ENCODE data around the gene DNAH10. TPM values are rescaled to one million over a fixed set of nuclear protein-coding genes. Genes with fewer than 3 reads are reported as not detected.

The DNAH10 gene
- total RNA-seq, 2 experiments from 2014 or later: 0.38 to 0.43 TPM

GRCh38 chr12:123794027-123794426, 31.9 kb downstream of the DNAH10 start:
- no peaks in the 10 kb centered on the region for H3K4me1 Mint-ChIP-seq (ENCODE audit: low read depth)
- DNase-seq: no peak
- no peaks in the 10 kb centered on the region for H3K27me3 Mint-ChIP-seq
- no peaks in the 10 kb centered on the region for H3K36me3 Mint-ChIP-seq (ENCODE audit: low read depth)
- no peak overlapping the region for H3K27ac Mint-ChIP-seq
- ChIA-PET CTCF (no interaction called here), POLR2A (no interaction called here)
- ATAC-seq: no peak
- H3K9me3 Mint-ChIP-seq: no peaks in the 10 kb centered on the region
- no peak overlapping the region for H3K4me3 Mint-ChIP-seq
- TF ChIP-seq CTCF (IDR thresholded peaks at IDR 0.05): no peak
- intact Hi-C loops (cut with micrococcal nuclease): no loop called here

GRCh38 chr12:123798518-123798917, 36.4 kb downstream of the DNAH10 start:
- no peak for TF ChIP-seq CTCF (IDR thresholded peaks at IDR 0.05)
- DNase-seq (no peak), ATAC-seq (no peak)
- ChIA-PET CTCF (no interaction called here), POLR2A (no interaction called here)
- intact Hi-C loops (cut with micrococcal nuclease): no loop called here
- Mint-ChIP-seq H3K4me3 (no peak overlapping the region), H3K27ac (no peak overlapping the region), H3K4me1 (ENCODE audit: low read depth) (no peaks in the 10 kb centered on the region), H3K27me3 (no peaks in the 10 kb centered on the region), H3K36me3 (ENCODE audit: low read depth) (no peaks in the 10 kb centered on the region), H3K9me3 (no peaks in the 10 kb centered on the region)

- H3K4me3 Mint-ChIP-seq: no peak overlapping the region
- no peaks in the 10 kb centered on the region for H3K9me3 Mint-ChIP-seq
- no peak overlapping the region for H3K27ac Mint-ChIP-seq
- DNase-seq: no peak
- POLR2A ChIA-PET: no interaction called here
- intact Hi-C loops (cut with micrococcal nuclease): no loop called here
- H3K36me3 Mint-ChIP-seq (ENCODE audit: low read depth): no peaks in the 10 kb centered on the region
- ATAC-seq: no peak
- H3K4me1 Mint-ChIP-seq (ENCODE audit: low read depth): no peaks in the 10 kb centered on the region
- CTCF ChIA-PET: no interaction called here
- TF ChIP-seq CTCF (IDR thresholded peaks at IDR 0.05): no peak
- H3K27me3 Mint-ChIP-seq: no peaks in the 10 kb centered on the region
Measured at GRCh38 chr12:123799227-123799626, 37.1 kb downstream of the DNAH10 start.

- Mint-ChIP-seq H3K27me3 (no peaks in the 10 kb centered on the region), H3K36me3 (ENCODE audit: low read depth) (no peaks in the 10 kb centered on the region), H3K27ac (no peak overlapping the region), H3K9me3 (no peaks in the 10 kb centered on the region), H3K4me1 (ENCODE audit: low read depth) (no peaks in the 10 kb centered on the region), H3K4me3 (no peak overlapping the region)
- ATAC-seq (no peak), DNase-seq (no peak)
- POLR2A ChIA-PET: no interaction called here
- intact Hi-C loops (cut with micrococcal nuclease): no loop called here
- peak; percentile 42 for TF ChIP-seq CTCF (IDR thresholded peaks at IDR 0.05)
- CTCF ChIA-PET: interaction anchor here (1.2 kb wide), 1 partner anchor 41 kb away, joined by 5 read pairs; no protein-coding TSS in a partner anchor
Measured at GRCh38 chr12:123801573-123802178, 39.6 kb downstream of the DNAH10 start.

GRCh38 chr12:123805173-123805572, 43.1 kb downstream of the DNAH10 start:
- TF ChIP-seq CTCF (IDR thresholded peaks at IDR 0.05): no peak
- no peak for ATAC-seq
- no peaks in the 10 kb centered on the region for H3K36me3 Mint-ChIP-seq (ENCODE audit: low read depth)
- H3K27ac Mint-ChIP-seq: no peak overlapping the region
- H3K27me3 Mint-ChIP-seq: peaks cover 9% of the 10 kb centered on the region
- CTCF ChIA-PET: interaction anchor here (2.2 kb wide), 1 partner anchor 13 kb away, joined by 7 read pairs; no protein-coding TSS in a partner anchor
- H3K4me3 Mint-ChIP-seq: no peak overlapping the region
- intact Hi-C loops (cut with micrococcal nuclease): no loop called here
- no peak for DNase-seq
- H3K4me1 Mint-ChIP-seq (ENCODE audit: low read depth): no peaks in the 10 kb centered on the region
- POLR2A ChIA-PET: no interaction called here
- H3K9me3 Mint-ChIP-seq: no peaks in the 10 kb centered on the region

Measured in activated CD8-positive, alpha-beta T cell treated with anti-CD3 and anti-CD28 coated beads for 36 hours (primary cell).